ENCODE data around the gene ARHGDIG.
"Not testable (repeated sequence)": the region's sequence is repeated elsewhere in the genome, so short reads cannot be mapped to it uniquely, and the experiment has no call there.

ARHGDIG gene

GRCh38 chr16:245105-245504, 35.3 kb upstream of the ARHGDIG start:
- TF ChIP-seq CTCF (conservative IDR thresholded peaks at IDR 0.05; ENCODE audit: low read length): no peak
- no peak for DNase-seq (ENCODE audit: low read depth)

GRCh38 chr16:247027-247426, 33.4 kb upstream of the ARHGDIG start:
- TF ChIP-seq CTCF (conservative IDR thresholded peaks at IDR 0.05; ENCODE audit: low read length): no peak
- H3K4me3 ChIP-seq (ENCODE audit: low read length): no peak overlapping the region
- DNase-seq (ENCODE audit: low read depth): no peak

More at GRCh38 chr16:245105-245504, 35.3 kb upstream of the ARHGDIG start:
- no peak overlapping the region for H3K4me3 ChIP-seq (ENCODE audit: low read length)

- no peak for TF ChIP-seq CTCF (conservative IDR thresholded peaks at IDR 0.05; ENCODE audit: low read length)
- DNase-seq (ENCODE audit: low read depth): no peak
- H3K4me3 ChIP-seq (ENCODE audit: low read length): no peak overlapping the region
Measured at GRCh38 chr16:249431-249830, 31.0 kb upstream of the ARHGDIG start.

- no peak for DNase-seq (ENCODE audit: low read depth)
- TF ChIP-seq CTCF (conservative IDR thresholded peaks at IDR 0.05; ENCODE audit: low read length): no peak
- H3K4me3 ChIP-seq (ENCODE audit: low read length): no peak overlapping the region
Measured at GRCh38 chr16:252366-253337, 27.7 kb upstream of the ARHGDIG start.

- H3K4me3 ChIP-seq (ENCODE audit: low read length): no peak overlapping the region
- DNase-seq (ENCODE audit: low read depth): no peak
- TF ChIP-seq CTCF (conservative IDR thresholded peaks at IDR 0.05; ENCODE audit: low read length): no peak
Measured at GRCh38 chr16:253833-254232, 26.6 kb upstream of the ARHGDIG start.

GRCh38 chr16:254461-254860, 25.9 kb upstream of the ARHGDIG start:
- DNase-seq (ENCODE audit: low read depth): no peak
- no peak for TF ChIP-seq CTCF (conservative IDR thresholded peaks at IDR 0.05; ENCODE audit: low read length)
- no peak overlapping the region for H3K4me3 ChIP-seq (ENCODE audit: low read length)

GRCh38 chr16:255183-255582, 25.2 kb upstream of the ARHGDIG start:
- no peak overlapping the region for H3K4me3 ChIP-seq (ENCODE audit: low read length)
- TF ChIP-seq CTCF (conservative IDR thresholded peaks at IDR 0.05; ENCODE audit: low read length): no peak
- no peak for DNase-seq (ENCODE audit: low read depth)

GRCh38 chr16:258091-258490, 22.3 kb upstream of the ARHGDIG start:
- not testable (repeated sequence) for H3K4me3 ChIP-seq (ENCODE audit: low read length); DNase-seq (ENCODE audit: low read depth)

All from AG10803 (cell line).